Measurements from ENCODE around the gene MAST4. TPM values are rescaled to one million over a fixed set of nuclear protein-coding genes. Genes with fewer than 3 reads are reported as not detected.

Gene MAST4
- total and polyA plus RNA-seq, 2 donors (not counting 1 experiment from before 2014, with no cell fraction given) = 7.0 to 15.2 TPM

GRCh38 chr5:67129768-67130167, 533.6 kb downstream of the MAST4 start:
- H3K4me2 ChIP-seq (ENCODE audit: extremely low read depth, insufficient read depth, low read length) = no peak overlapping the region
- TF ChIP-seq CTCF (conservative IDR thresholded peaks at IDR 0.05 in 1 of 2, IDR thresholded peaks at IDR 0.05 in 1 of 2; ENCODE audit: low read depth in 1 of 2, low read length in 2 of 2) (no peak), EZH2 (IDR thresholded peaks at IDR 0.05; ENCODE audit: low read length, missing control alignments) (no peak)
- H3K36me3 ChIP-seq (ENCODE audit: control insufficient read depth, insufficient read depth, low read length) = no peaks in the 10 kb centered on the region
- H3K9me3 ChIP-seq (ENCODE audit: control insufficient read depth, insufficient read depth, low read depth, low read length) = no peaks in the 10 kb centered on the region
- H3K27ac ChIP-seq (ENCODE audit: insufficient read depth, low read length) = no peak overlapping the region
- H3K9ac ChIP-seq (ENCODE audit: insufficient read depth, low read length) = no peak overlapping the region
- no peaks in the 10 kb centered on the region for H4K20me1 ChIP-seq (ENCODE audit: control insufficient read depth, extremely low read depth, insufficient read depth, low read length)
- H2AFZ ChIP-seq (ENCODE audit: low read length) = no peak overlapping the region
- no peak for DNase-seq (ENCODE audit: low read depth in 2 of 2)
- no peaks in the 10 kb centered on the region for H3K79me2 ChIP-seq (ENCODE audit: control insufficient read depth, insufficient read depth, low read length)
- no peaks in the 10 kb centered on the region for H3K27me3 ChIP-seq (ENCODE audit: control insufficient read depth, insufficient read depth, low read length)
- H3K4me1 ChIP-seq (ENCODE audit: control insufficient read depth, extremely low read depth, insufficient read depth, low read length) = no peaks in the 10 kb centered on the region
- no peak overlapping the region for H3K4me3 ChIP-seq (replicated peaks in 1 of 4; ENCODE audit: control extremely low read depth in 1 of 4, insufficient read depth in 1 of 4, low read depth in 3 of 4, low read length in 4 of 4)

- H3K4me3 ChIP-seq (replicated peaks in 1 of 4; ENCODE audit: control extremely low read depth in 1 of 4, insufficient read depth in 1 of 4, low read depth in 3 of 4, low read length in 4 of 4) = no peak overlapping the region
- DNase-seq (ENCODE audit: low read depth in 2 of 2) = no peak
- no peak overlapping the region for H3K27ac ChIP-seq (ENCODE audit: insufficient read depth, low read length)
- H4K20me1 ChIP-seq (ENCODE audit: control insufficient read depth, extremely low read depth, insufficient read depth, low read length) = no peaks in the 10 kb centered on the region
- H3K9ac ChIP-seq (ENCODE audit: insufficient read depth, low read length) = no peak overlapping the region
- H2AFZ ChIP-seq (ENCODE audit: low read length) = no peak overlapping the region
- no peak overlapping the region for H3K4me2 ChIP-seq (ENCODE audit: extremely low read depth, insufficient read depth, low read length)
- no peaks in the 10 kb centered on the region for H3K27me3 ChIP-seq (ENCODE audit: control insufficient read depth, insufficient read depth, low read length)
- no peak for TF ChIP-seq EZH2 (IDR thresholded peaks at IDR 0.05; ENCODE audit: low read length, missing control alignments)
- no peak for TF ChIP-seq CTCF (conservative IDR thresholded peaks at IDR 0.05 in 1 of 2, IDR thresholded peaks at IDR 0.05 in 1 of 2; ENCODE audit: low read depth in 1 of 2, low read length in 2 of 2)
- no peaks in the 10 kb centered on the region for H3K4me1 ChIP-seq (ENCODE audit: control insufficient read depth, extremely low read depth, insufficient read depth, low read length)
- no peaks in the 10 kb centered on the region for H3K79me2 ChIP-seq (ENCODE audit: control insufficient read depth, insufficient read depth, low read length)
- H3K9me3 ChIP-seq (ENCODE audit: control insufficient read depth, insufficient read depth, low read depth, low read length) = no peaks in the 10 kb centered on the region
- peaks cover 2% of the 10 kb centered on the region for H3K36me3 ChIP-seq (ENCODE audit: control insufficient read depth, insufficient read depth, low read length)
These were observed 537.0 kb downstream of the MAST4 start for GRCh38 chr5:67133217-67133616.

- no peaks in the 10 kb centered on the region for H3K9me3 ChIP-seq (ENCODE audit: control insufficient read depth, insufficient read depth, low read depth, low read length)
- no peak overlapping the region for H3K9ac ChIP-seq (ENCODE audit: insufficient read depth, low read length)
- H3K4me2 ChIP-seq (ENCODE audit: extremely low read depth, insufficient read depth, low read length) = no peak overlapping the region
- no peak overlapping the region for H2AFZ ChIP-seq (ENCODE audit: low read length)
- no peaks in the 10 kb centered on the region for H3K79me2 ChIP-seq (ENCODE audit: control insufficient read depth, insufficient read depth, low read length)
- no peaks in the 10 kb centered on the region for H4K20me1 ChIP-seq (ENCODE audit: control insufficient read depth, extremely low read depth, insufficient read depth, low read length)
- peak in 1 of 2 donors; percentile 8 for DNase-seq (ENCODE audit: low read depth in 2 of 2)
- peaks cover 2% of the 10 kb centered on the region for H3K36me3 ChIP-seq (ENCODE audit: control insufficient read depth, insufficient read depth, low read length)
- H3K4me1 ChIP-seq (ENCODE audit: control insufficient read depth, extremely low read depth, insufficient read depth, low read length) = no peaks in the 10 kb centered on the region
- no peak overlapping the region for H3K27ac ChIP-seq (ENCODE audit: insufficient read depth, low read length)
- H3K4me3 ChIP-seq (replicated peaks in 1 of 4; ENCODE audit: control extremely low read depth in 1 of 4, insufficient read depth in 1 of 4, low read depth in 3 of 4, low read length in 4 of 4) = no peak overlapping the region
- no peaks in the 10 kb centered on the region for H3K27me3 ChIP-seq (ENCODE audit: control insufficient read depth, insufficient read depth, low read length)
- TF ChIP-seq EZH2 (IDR thresholded peaks at IDR 0.05; ENCODE audit: low read length, missing control alignments) = no peak
- TF ChIP-seq CTCF (conservative IDR thresholded peaks at IDR 0.05 in 1 of 2, IDR thresholded peaks at IDR 0.05 in 1 of 2; ENCODE audit: low read depth in 1 of 2, low read length in 2 of 2) = no peak
These were observed 537.6 kb downstream of the MAST4 start for GRCh38 chr5:67133776-67134175.

All from fibroblast of lung (primary cell).